Neural cell (in vitro differentiated cells): ENCODE data around the gene PFKL.

Experiments used
- CTCF ChIP-seq: fragments of 450-650 bp; IDR thresholded peaks from 2 replicates; pipeline ENCODE4 v1.5.1; 2014; ENCODE audit warnings: antibody characterized with exemption, mild to moderate bottlenecking, moderate library complexity; ENCODE audit not compliant: poor library complexity, severe bottlenecking
- EP300 ChIP-seq: fragments of 450-650 bp; conservative IDR thresholded peaks from 2 replicates; pipeline ENCODE4 v1.6.1; 2014; ENCODE audit warnings: antibody characterized with exemption, mild to moderate bottlenecking, moderate library complexity; ENCODE audit not compliant: poor library complexity, severe bottlenecking
- EZH2 ChIP-seq: fragments of 200-600, 300-800 bp; shearing (Covaris generic), sonication (generic); IDR thresholded peaks from 2 replicates; pipeline ENCODE4 v1.6.1; 2014; ENCODE audit warnings: antibody characterized with exemption, low read length, borderline replicate concordance, mild to moderate bottlenecking; ENCODE audit not compliant: insufficient read depth, poor library complexity, severe bottlenecking
- MXI1 ChIP-seq: fragments of 450-650 bp; conservative IDR thresholded peaks from 2 replicates; pipeline ENCODE4 v1.6.1; 2014; ENCODE audit warnings: antibody characterized with exemption, mild to moderate bottlenecking; ENCODE audit not compliant: poor library complexity, severe bottlenecking
- POLR2AphosphoS5 ChIP-seq: IDR thresholded peaks from 2 replicates; pipeline ENCODE4 v1.6.1; 2012
- RAD21 ChIP-seq: fragments of 450-650 bp; conservative IDR thresholded peaks from 2 replicates; pipeline ENCODE4 v1.6.1; 2014; ENCODE audit warnings: antibody characterized with exemption, mild to moderate bottlenecking, moderate library complexity
- REST ChIP-seq: IDR thresholded peaks from 2 replicates; pipeline ENCODE4 v1.6.1; 2012; ENCODE audit warnings: borderline replicate concordance
- SMC3 ChIP-seq: fragments of 450-650 bp; conservative IDR thresholded peaks from 2 replicates; pipeline ENCODE4 v1.6.1; 2014; ENCODE audit warnings: antibody characterized with exemption, mild to moderate bottlenecking, moderate library complexity; ENCODE audit not compliant: poor library complexity
- TAF1 ChIP-seq: IDR thresholded peaks from 2 replicates; pipeline ENCODE4 v1.6.1; 2012; ENCODE audit warnings: low read depth

- no peak for TF ChIP-seq POLR2AphosphoS5
- no peak for TF ChIP-seq REST
- no peak for TF ChIP-seq SMC3
- no peak for TF ChIP-seq CTCF
- TF ChIP-seq EZH2 = no peak
- no peak for TF ChIP-seq TAF1
- TF ChIP-seq EP300 = no peak
- TF ChIP-seq RAD21 = no peak
- no peak for TF ChIP-seq MXI1
Observed at GRCh38 chr21:44331209-44331608, 31.4 kb downstream of the PFKL start.
